Breast epithelium (tissue), 3 donors: ENCODE results near the gene PPM1M.

Experiments used
- CTCF ChIP-seq, 3 donors: fragments of 450-650 bp; IDR thresholded peaks; one replicate each; pipeline ENCODE4 v1.5.1; 2016 to 2017; ENCODE audit warnings: antibody characterized with exemption in 3 of 3, mild to moderate bottlenecking in 3 of 3, moderate library complexity in 3 of 3
- POLR2A ChIP-seq: fragments of 450-650 bp; IDR thresholded peaks from one replicate; pipeline ENCODE4 v1.6.1; 2016; ENCODE audit warnings: antibody characterized with exemption, mild to moderate bottlenecking, moderate library complexity
- POLR2AphosphoS5 ChIP-seq, 3 donors: sonication (generic); formaldehyde crosslinking; IDR thresholded peaks; one replicate each; pipeline ENCODE4 v1.6.1; 2017; ENCODE audit warnings: antibody characterized with exemption in 3 of 3

DNA sequence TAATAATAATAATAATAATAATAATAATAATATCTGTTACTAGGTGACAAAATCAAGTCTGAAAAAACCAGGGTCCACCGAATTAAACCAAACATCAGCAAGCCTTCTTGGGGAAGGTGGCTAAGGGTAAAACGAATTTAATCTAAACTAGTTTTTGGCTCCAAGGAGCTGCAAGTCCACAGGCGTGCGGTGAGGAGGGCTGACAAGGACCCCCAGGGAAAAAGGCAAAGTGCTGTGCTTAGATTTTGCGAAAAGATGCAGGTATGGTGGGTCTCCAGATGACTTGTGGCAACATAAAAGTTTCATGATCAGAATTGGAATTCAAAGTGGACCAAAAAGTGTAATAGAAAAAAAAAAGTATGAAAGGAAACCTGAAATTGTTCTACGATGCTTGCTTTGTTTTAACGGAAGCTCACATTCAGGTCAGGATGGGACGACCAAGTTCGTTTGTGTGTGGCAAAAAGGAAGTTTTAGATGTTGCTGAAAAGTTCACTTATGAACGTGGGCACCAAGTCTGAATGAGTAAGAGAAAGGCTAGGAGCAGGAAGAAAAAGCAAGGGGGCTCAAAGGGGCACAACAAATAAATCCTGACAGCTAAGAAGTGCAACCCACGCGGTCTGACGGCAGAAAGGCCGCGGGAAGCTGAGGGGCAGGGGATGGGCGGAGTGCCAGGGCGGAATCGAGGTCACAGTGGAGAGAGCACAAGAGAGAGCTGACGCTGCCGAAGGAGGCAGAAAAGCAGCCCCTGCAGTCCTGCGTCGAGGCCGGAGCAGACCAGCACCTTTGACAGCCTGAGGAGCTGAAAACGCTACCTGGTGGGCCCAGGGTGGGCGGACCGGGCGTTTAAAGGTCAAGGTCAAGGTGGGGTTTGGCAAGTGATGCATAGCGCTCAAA lies 31.8 kb downstream of the PPM1M start:
- TF ChIP-seq CTCF (IDR thresholded peaks at IDR 0.05) (no peak), POLR2A (no peak), POLR2AphosphoS5 (IDR thresholded peaks at IDR 0.05) (peak in 1 of 3 donors; percentile 56)
